ENCODE measurements around the gene MACF1.
A peak's percentile ranks its signal among the peaks of the same experiment; 100 is the strongest.

MACF1 gene

DNA sequence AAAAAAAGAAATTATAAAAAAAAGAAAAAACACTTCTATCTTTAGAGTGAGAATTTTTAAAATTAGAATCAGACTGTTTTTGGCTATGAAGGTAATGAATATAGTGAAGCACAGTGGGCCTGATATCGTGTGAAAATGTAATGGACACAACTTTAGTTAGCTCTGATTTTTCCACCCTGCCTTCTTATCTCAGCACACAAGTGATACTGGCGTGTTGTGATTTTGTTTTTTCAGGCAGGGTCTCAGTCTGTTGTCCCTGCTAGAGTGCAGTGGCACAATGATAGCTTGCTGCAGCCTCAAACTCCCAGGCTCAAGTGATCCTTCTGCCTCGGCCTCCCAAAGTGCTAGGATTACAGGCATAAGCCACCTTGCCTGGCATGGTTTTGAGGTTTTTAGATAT lies 22.3 kb downstream of the MACF1 start:
- no peak for DNase-seq (ENCODE audit: low read depth)
- no peak overlapping the region for H3K4me3 ChIP-seq (ENCODE audit: low read depth, low read length)
- in situ Hi-C loops (cut with HindIII; ENCODE audit: low sequenced_read_pairs): no loop called here
- TF ChIP-seq, protein P1, sequence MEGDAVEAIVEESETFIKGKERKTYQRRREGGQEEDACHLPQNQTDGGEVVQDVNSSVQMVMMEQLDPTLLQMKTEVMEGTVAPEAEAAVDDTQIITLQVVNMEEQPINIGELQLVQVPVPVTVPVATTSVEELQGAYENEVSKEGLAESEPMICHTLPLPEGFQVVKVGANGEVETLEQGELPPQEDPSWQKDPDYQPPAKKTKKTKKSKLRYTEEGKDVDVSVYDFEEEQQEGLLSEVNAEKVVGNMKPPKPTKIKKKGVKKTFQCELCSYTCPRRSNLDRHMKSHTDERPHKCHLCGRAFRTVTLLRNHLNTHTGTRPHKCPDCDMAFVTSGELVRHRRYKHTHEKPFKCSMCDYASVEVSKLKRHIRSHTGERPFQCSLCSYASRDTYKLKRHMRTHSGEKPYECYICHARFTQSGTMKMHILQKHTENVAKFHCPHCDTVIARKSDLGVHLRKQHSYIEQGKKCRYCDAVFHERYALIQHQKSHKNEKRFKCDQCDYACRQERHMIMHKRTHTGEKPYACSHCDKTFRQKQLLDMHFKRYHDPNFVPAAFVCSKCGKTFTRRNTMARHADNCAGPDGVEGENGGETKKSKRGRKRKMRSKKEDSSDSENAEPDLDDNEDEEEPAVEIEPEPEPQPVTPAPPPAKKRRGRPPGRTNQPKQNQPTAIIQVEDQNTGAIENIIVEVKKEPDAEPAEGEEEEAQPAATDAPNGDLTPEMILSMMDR (IDR thresholded peaks at IDR 0.05; ENCODE audit: low read depth, low read length, missing control alignments): no peak

DNA sequence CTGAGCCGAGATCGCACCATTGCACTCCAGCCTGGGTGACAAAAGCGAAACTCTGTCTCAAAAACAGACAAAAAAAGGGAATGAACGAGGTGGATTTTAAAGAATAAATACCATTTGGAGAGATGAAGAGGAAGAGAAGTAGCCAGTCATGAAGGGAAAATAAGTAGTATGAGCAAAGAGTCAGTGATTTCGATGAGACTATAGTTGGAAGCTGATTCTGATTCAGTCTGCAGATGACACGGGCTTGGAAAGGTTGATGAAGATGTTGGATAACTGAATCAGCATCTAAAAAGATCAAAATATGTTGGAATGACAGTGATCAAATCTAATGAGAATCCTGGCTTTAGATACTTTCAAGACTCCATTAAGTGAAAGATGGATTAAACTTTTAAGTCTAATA lies 23.8 kb downstream of the MACF1 start:
- TF ChIP-seq, protein P1 (IDR thresholded peaks at IDR 0.05; ENCODE audit: low read depth, low read length, missing control alignments): no peak
- H3K4me3 ChIP-seq (ENCODE audit: low read depth, low read length): no peak overlapping the region
- in situ Hi-C loops (cut with HindIII; ENCODE audit: low sequenced_read_pairs): no loop called here
- DNase-seq (ENCODE audit: low read depth): no peak

DNA sequence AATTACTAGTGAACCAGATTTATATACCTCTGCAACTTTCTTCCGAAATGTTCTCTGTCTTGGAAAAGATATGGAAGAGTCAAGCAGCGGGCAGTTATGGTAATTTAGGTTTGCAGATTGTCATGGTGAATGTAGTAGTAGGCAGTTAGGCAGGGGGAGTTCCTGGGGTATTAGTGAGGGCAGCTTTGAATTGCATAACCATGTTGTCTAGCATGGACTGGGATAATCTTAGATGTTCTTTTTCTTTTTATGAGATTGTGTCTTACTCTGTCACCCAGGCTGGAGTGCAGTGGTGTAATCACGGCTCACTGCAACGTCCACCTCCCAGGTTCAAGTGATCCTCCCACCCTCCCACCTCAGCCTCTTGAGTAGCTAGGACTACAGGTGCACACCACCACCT lies 25.0 kb downstream of the MACF1 start:
- TF ChIP-seq, protein P1 (IDR thresholded peaks at IDR 0.05; ENCODE audit: low read depth, low read length, missing control alignments): no peak
- no peak overlapping the region for H3K4me3 ChIP-seq (ENCODE audit: low read depth, low read length)
- DNase-seq (ENCODE audit: low read depth): no peak
- in situ Hi-C loops (cut with HindIII; ENCODE audit: low sequenced_read_pairs): no loop called here

DNA sequence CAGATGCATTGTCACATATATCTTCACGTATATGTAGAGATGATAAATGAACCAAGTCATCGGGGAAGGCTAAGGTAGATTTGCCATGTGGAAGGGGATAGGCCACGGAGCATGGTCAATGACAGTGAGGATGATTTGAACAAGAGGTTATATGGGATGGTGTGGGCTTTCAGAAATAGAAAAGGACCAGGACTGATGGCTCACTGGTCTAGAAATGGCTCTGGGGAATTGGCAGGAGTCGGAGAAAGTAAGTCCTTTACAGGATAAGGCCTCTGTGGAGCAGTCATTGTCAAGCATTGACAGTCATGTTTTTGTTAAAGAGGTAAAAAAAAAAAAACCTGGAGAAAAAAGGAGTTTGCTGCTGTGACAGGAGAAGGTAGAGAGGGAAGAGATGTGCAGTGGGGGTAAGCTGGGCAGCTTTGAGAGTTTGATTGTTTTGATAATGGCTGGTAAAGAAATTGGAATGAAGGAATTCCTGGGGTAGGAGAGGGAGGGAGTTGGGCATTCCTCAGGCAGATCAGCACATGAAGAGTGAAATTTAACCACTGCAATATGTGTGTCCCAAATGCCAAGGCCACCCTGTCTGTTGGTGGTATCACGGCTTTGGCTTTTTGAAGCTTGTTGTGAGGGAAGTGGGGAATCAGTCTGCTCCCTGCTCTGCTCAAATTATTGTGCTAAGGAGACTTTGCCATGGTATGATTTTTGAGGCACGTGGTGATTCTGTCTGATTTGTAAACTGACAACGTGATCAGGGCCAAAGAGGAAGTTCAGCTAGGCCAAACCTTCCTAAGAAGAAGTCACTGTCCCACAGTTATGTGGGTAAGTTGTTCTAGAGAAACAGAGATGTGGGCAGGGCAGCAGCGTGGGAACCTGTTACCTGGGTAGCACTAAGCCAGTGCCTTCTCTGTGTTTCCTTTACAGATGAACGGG lies 26.0 kb downstream of the MACF1 start:
- in situ Hi-C loops (cut with HindIII; ENCODE audit: low sequenced_read_pairs): no loop called here
- H3K4me3 ChIP-seq (ENCODE audit: low read depth, low read length): no peak overlapping the region
- DNase-seq (ENCODE audit: low read depth): no peak
- TF ChIP-seq, protein P1 (IDR thresholded peaks at IDR 0.05; ENCODE audit: low read depth, low read length, missing control alignments): no peak

DNA sequence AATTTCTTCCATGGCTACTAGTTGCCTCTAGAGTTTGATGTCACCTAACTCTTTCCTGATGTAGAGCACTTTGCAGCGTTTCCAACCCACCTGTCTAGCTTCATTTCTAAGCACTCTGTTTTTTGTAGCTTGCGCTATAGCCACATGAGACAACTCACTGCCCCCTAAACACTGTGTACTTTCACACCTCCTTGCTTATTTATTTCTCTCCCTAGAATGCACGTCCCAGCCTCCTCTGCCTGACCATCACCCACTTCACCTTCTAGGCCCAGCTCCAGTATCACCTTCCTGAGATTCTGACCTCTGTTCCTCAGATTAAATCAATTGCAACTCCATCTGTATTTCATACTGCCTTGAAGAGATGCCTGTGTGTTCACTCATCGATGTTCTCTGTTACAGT lies 32.5 kb downstream of the MACF1 start:
- in situ Hi-C loops (cut with HindIII; ENCODE audit: low sequenced_read_pairs): no loop called here
- no peak for DNase-seq (ENCODE audit: low read depth)
- TF ChIP-seq, protein P1 (IDR thresholded peaks at IDR 0.05; ENCODE audit: low read depth, low read length, missing control alignments): no peak
- no peak overlapping the region for H3K4me3 ChIP-seq (ENCODE audit: low read depth, low read length)

DNA sequence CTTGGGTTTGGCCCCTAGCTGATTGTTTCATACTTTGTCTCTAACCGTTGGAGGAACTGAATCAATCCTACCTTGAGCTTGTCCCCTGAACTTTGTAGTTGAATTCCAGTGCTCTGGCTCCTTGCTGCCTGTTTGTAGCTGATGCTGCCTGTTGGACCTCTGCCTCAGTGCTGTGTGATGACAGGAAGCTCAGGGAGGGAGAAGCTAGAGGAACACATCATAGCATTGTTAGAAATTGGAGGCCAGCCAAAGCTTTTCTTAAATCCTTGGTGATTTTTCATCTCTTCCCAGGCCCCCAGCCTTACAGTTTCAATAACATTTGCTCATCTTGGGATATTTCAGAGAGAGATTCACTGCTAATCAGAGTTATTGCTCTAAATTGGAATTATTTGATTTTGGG lies 34.0 kb downstream of the MACF1 start:
- peak; percentile 68 for DNase-seq (ENCODE audit: low read depth)
- TF ChIP-seq, protein P1 (IDR thresholded peaks at IDR 0.05; ENCODE audit: low read depth, low read length, missing control alignments): no peak
- no peak overlapping the region for H3K4me3 ChIP-seq (ENCODE audit: low read depth, low read length)
- in situ Hi-C loops (cut with HindIII; ENCODE audit: low sequenced_read_pairs): no loop called here
